GM23338 (cell line): Measurements from ENCODE around the gene NUDT16L1. TPM values are rescaled to one million over a fixed set of nuclear protein-coding genes. Genes with fewer than 3 reads are reported as not detected.

Experiments
- ATAC-seq: fragments of 200-7000 bp; cut with Tn5 transposase; 3 replicates; pipeline ENCODE4 v1.9.1; 2020
- DNase-seq: peaks from one replicate; pipeline ENCODE4 v3.0.0-alpha.2; 2015; ENCODE audit warnings: low spot score
- H2AFZ ChIP-seq: fragments of 200-600 bp; sonication (generic); 2 replicates; pipeline ENCODE4 v1.8.0; 2016; ENCODE audit warnings: antibody characterized with exemption, mild to moderate bottlenecking, moderate library complexity
- H3F3A ChIP-seq: fragments of 200-600 bp; sonication (generic); replicated peaks from 2 replicates; pipeline ENCODE4 v1.8.0; 2017; ENCODE audit warnings: antibody characterized with exemption, mixed run types, low read depth
- H3K27ac ChIP-seq: fragments of 200-600 bp; sonication (generic); 2 replicates; pipeline ENCODE4 v1.6.1; 2016; ENCODE audit warnings: low read depth
- H3K27me3 ChIP-seq: fragments of 200-600 bp; sonication (generic); 2 replicates; pipeline ENCODE4 v1.8.0; 2016; ENCODE audit warnings: mild to moderate bottlenecking, mixed run types, moderate library complexity; ENCODE audit not compliant: insufficient read depth
- H3K36me3 ChIP-seq: fragments of 200-600 bp; sonication (generic); 2 replicates; pipeline ENCODE4 v1.8.0; 2016; ENCODE audit warnings: mild to moderate bottlenecking; ENCODE audit not compliant: insufficient read depth
- H3K4me1 ChIP-seq: fragments of 200-600 bp; sonication (generic); 2 replicates; pipeline ENCODE4 v1.8.0; 2016; ENCODE audit warnings: mild to moderate bottlenecking, moderate library complexity; ENCODE audit not compliant: insufficient read depth
- H3K4me2 ChIP-seq: fragments of 200-600 bp; sonication (generic); 2 replicates; pipeline ENCODE4 v1.7.1; 2017; ENCODE audit warnings: mixed run types
- H3K4me3 ChIP-seq: fragments of 200-600 bp; sonication (generic); 2 replicates; pipeline ENCODE4 v1.6.1; 2016; ENCODE audit warnings: mixed run types
- H3K79me2 ChIP-seq: fragments of 200-600 bp; sonication (generic); replicated peaks from 2 replicates; pipeline ENCODE4 v1.8.0; 2017; ENCODE audit warnings: mild to moderate bottlenecking; ENCODE audit not compliant: insufficient read depth
- H3K9me2 ChIP-seq: fragments of 200-600 bp; sonication (generic); 2 replicates; pipeline ENCODE4 v1.8.0; 2017; ENCODE audit not compliant: insufficient read depth
- H4K20me1 ChIP-seq: fragments of 200-600 bp; sonication (generic); replicated peaks from 2 replicates; pipeline ENCODE4 v1.8.0; 2017; ENCODE audit warnings: mild to moderate bottlenecking; ENCODE audit not compliant: insufficient read depth
- H3K27ac Mint-ChIP-seq: 2 replicates; pipeline ENCODE4 v1.8.0; 2020; ENCODE audit warnings: inconsistent platforms, mild to moderate bottlenecking, moderate library complexity, mixed read lengths
- H3K27me3 Mint-ChIP-seq: 3 replicates; pipeline ENCODE4 v1.8.0; 2022; ENCODE audit warnings: low read depth, mild to moderate bottlenecking, moderate library complexity, mixed read lengths, inconsistent platforms; ENCODE audit not compliant: insufficient read depth, poor library complexity
- H3K36me3 Mint-ChIP-seq: 3 replicates; pipeline ENCODE4 v1.8.0; 2021; ENCODE audit warnings: low read depth, mild to moderate bottlenecking, inconsistent platforms, moderate library complexity, mixed read lengths
- H3K4me1 Mint-ChIP-seq: 3 replicates; pipeline ENCODE4 v1.8.0; 2020; ENCODE audit warnings: mild to moderate bottlenecking, inconsistent platforms, mixed read lengths
- H3K4me3 Mint-ChIP-seq: 3 replicates; pipeline ENCODE4 v1.8.0; 2021; ENCODE audit warnings: moderate library complexity, mild to moderate bottlenecking, inconsistent platforms, mixed read lengths
- H3K9me3 Mint-ChIP-seq: 3 replicates; pipeline ENCODE4 v1.8.0; 2020; ENCODE audit warnings: moderate library complexity, mild to moderate bottlenecking, inconsistent platforms, mixed read lengths
- CREB1 ChIP-seq: fragments of 250-450 bp; sonication (Bioruptor Pico); IDR thresholded peaks from 2 replicates; pipeline ENCODE4 v1.5.0; 2020; ENCODE audit warnings: low read depth, mild to moderate bottlenecking, moderate library complexity
- CTCF ChIP-seq, 2 experiments: fragments of 200-600 bp in 1 of 2; sonication (generic) in 1 of 2; conservative IDR thresholded peaks; 2 replicates each; pipeline versions ENCODE4 v1.5.1 to v1.6.1; 2016 to 2017; ENCODE audit warnings: antibody characterized with exemption in 2 of 2, low read depth in 2 of 2, mild to moderate bottlenecking in 2 of 2, moderate library complexity in 1 of 2
- ETS1 ChIP-seq: IDR thresholded peaks from 2 replicates; pipeline ENCODE4 v1.6.1; 2016; ENCODE audit warnings: antibody characterized with exemption
- EZH2 ChIP-seq: fragments of 200-600 bp; sonication (generic); IDR thresholded peaks from one replicate; pipeline ENCODE4 v1.8.0; 2017; ENCODE audit warnings: antibody characterized with exemption, mild to moderate bottlenecking, low read depth; ENCODE audit not compliant: unreplicated experiment
- NANOG ChIP-seq: IDR thresholded peaks from 2 replicates; pipeline ENCODE4 v1.6.1; 2016; ENCODE audit warnings: antibody characterized with exemption, borderline replicate concordance
- REST ChIP-seq: IDR thresholded peaks from one replicate; pipeline ENCODE4 v1.6.1; 2018; ENCODE audit warnings: antibody characterized with exemption; ENCODE audit not compliant: unreplicated experiment
- ZNF114 ChIP-seq: fragments of 250-450 bp; sonication (Bioruptor Pico); IDR thresholded peaks from 2 replicates; pipeline ENCODE4 v1.5.0; 2020; ENCODE audit warnings: mild to moderate bottlenecking, moderate library complexity
- ZNF462 ChIP-seq: fragments of 250-450 bp; sonication (Bioruptor Pico); IDR thresholded peaks from 2 replicates; pipeline ENCODE4 v1.5.0; 2020; ENCODE audit warnings: mild to moderate bottlenecking, moderate library complexity
- polyA plus RNA-seq: library from polyadenylated mRNA; unstranded; fragments of >200 nt; fragmentation: Nextera tagmentation; extraction: Ambion mirVana; gene quantifications from 2 replicates; pipeline ENCODE4 v1.2.1, GENCODE V29; 2016
- total RNA-seq: library from RNA; depleted of rRNA; stranded (reverse); fragments of >200 nt; shearing (Covaris generic); gene quantifications from 2 replicates; pipeline ENCODE4 v1.2.3, GENCODE V29; 2014

NUDT16L1 gene
- total and polyA plus RNA-seq, 2 experiments from 2014 or later: 37.1 to 80.4 TPM

- no peaks in the 10 kb centered on the region for H3K36me3 ChIP-seq
- no peak overlapping the region for H3K27ac ChIP-seq
- H3K36me3 Mint-ChIP-seq: peaks cover 7% of the 10 kb centered on the region
- peaks cover 12% of the 10 kb centered on the region; the same call in 1 of the 2 replicates for H3F3A ChIP-seq
- no peaks in the 10 kb centered on the region for H3K9me3 Mint-ChIP-seq
- no peaks in the 10 kb centered on the region for H3K9me2 ChIP-seq
- no peak overlapping the region for H3K4me3 Mint-ChIP-seq
- peaks cover 7% of the 10 kb centered on the region for H3K27me3 Mint-ChIP-seq
- no peak for DNase-seq
- ATAC-seq: no peak
- no peaks in the 10 kb centered on the region; the same call in 1 of the 2 replicates for H4K20me1 ChIP-seq
- TF ChIP-seq EZH2 (no peak), CREB1 (CRISPR knock-in tag) (no peak), CTCF (conservative IDR thresholded peaks at IDR 0.05; ENCODE audit: low read depth in 2 of 2) (no peak), ZNF114 (CRISPR knock-in tag) (no peak)
- H3K4me2 ChIP-seq: no peak overlapping the region
- H3K27ac Mint-ChIP-seq: no peak overlapping the region
- H3K79me2 ChIP-seq: no peaks in the 10 kb centered on the region
- no peak overlapping the region for H3K4me3 ChIP-seq
- H3K4me1 ChIP-seq: no peaks in the 10 kb centered on the region
- H3K27me3 ChIP-seq: no peaks in the 10 kb centered on the region
- peaks cover 12% of the 10 kb centered on the region for H3K4me1 Mint-ChIP-seq
- no peak overlapping the region for H2AFZ ChIP-seq
Measured at GRCh38 chr16:4677390-4677789, 16.0 kb upstream of the NUDT16L1 start.

GRCh38 chr16:4677994-4678393, 15.4 kb upstream of the NUDT16L1 start:
- Histone ChIP-seq H3K4me2 (no peak overlapping the region), H3K9me2 (no peaks in the 10 kb centered on the region), H3K36me3 (no peaks in the 10 kb centered on the region), H3K27ac (no peak overlapping the region), H4K20me1 (no peaks in the 10 kb centered on the region; the same call in 1 of the 2 replicates), H3K4me3 (no peak overlapping the region), H3K79me2 (no peaks in the 10 kb centered on the region), H2AFZ (no peak overlapping the region), H3F3A (peaks cover 12% of the 10 kb centered on the region; the same call in 1 of the 2 replicates), H3K27me3 (no peaks in the 10 kb centered on the region), H3K4me1 (no peaks in the 10 kb centered on the region)
- Mint-ChIP-seq H3K27ac (no peak overlapping the region), H3K36me3 (peaks cover 9% of the 10 kb centered on the region), H3K4me3 (no peak overlapping the region; the same call in 2 of the 3 replicates), H3K27me3 (peaks cover 7% of the 10 kb centered on the region), H3K9me3 (no peaks in the 10 kb centered on the region), H3K4me1 (peaks cover 12% of the 10 kb centered on the region)
- ATAC-seq: no peak
- no peak for DNase-seq
- TF ChIP-seq REST (no peak), NANOG (no peak), ZNF462 (CRISPR knock-in tag) (no peak), EZH2 (no peak), ETS1 (no peak)
